HepG2 (cell line): Measurements from ENCODE around the gene P4HA1. TPM values are rescaled to one million over a fixed set of nuclear protein-coding genes. Genes with fewer than 3 reads are reported as not detected.

ENCODE experiments used
- polyA plus RNA-seq, 8 experiments: library from polyadenylated mRNA; depleted of rRNA in 3 of 8; stranded (reverse) in 7 of 8; unstranded in 1 of 8; fragments of >200 nt; fragmentation: Illumina TruSeq in 4 of 8; extraction: Trizol in 4 of 8; gene quantifications; 2 replicates each; pipeline versions ENCODE4 v1.2.1 to v1.2.3, GENCODE V29; 2011 to 2016; ENCODE audit warnings: low read depth in 4 of 8, missing spikeins in 1 of 8, mixed read lengths in 1 of 8; ENCODE audit not compliant: insufficient read depth in 1 of 8
- small RNA-seq, 3 experiments: library from RNA; depleted of rRNA; stranded (forward); fragments of <200 nt; gene quantifications; one replicate each; pipeline ENCODE3, GENCODE V24; 2012; ENCODE audit warnings: low read depth in 2 of 3, low replicate concordance in 1 of 3; ENCODE audit not compliant: insufficient read length in 3 of 3, insufficient read depth in 2 of 3
- total RNA-seq, 5 experiments: library from RNA; depleted of rRNA; stranded (reverse); fragments of >200 nt; fragmentation: Illumina TruSeq; extraction: Trizol; gene quantifications; 2 replicates each; pipeline ENCODE4 v1.2.3, GENCODE V29; 2016; ENCODE audit warnings: low read depth in 1 of 5

P4HA1 gene
- total and polyA plus RNA-seq, 2 of the 13 experiments (the other 11 are each of a cell fraction or from before 2014, with no cell fraction given): 63.1 to 196 TPM

Small RNAs within 50 kb of the gene (small RNA-seq; reads per million reads assigned to genes)
- gene RF00019 (0 reads per million in 3 experiments), gene SNORA11F (14.0 to 2,158 (median 198) reads per million in 3 experiments)

Other genes starting within 250 kb of the P4HA1 start
- not detected in 2 replicates for gene OIT3, start 203.1 kb downstream of the P4HA1 start, total RNA-seq (2016; rRNA removed; fragmentation: Illumina TruSeq; extraction: Trizol)
- gene OIT3, start 203.1 kb downstream of the P4HA1 start, polyA plus RNA-seq (2011; rRNA removed): not detected in 2 replicates
- 30.1 and 38.0 TPM in 2 replicates for gene PLA2G12B, start 142.1 kb downstream of the P4HA1 start, total RNA-seq (2016; rRNA removed; fragmentation: Illumina TruSeq; extraction: Trizol)
- gene PLA2G12B, start 142.1 kb downstream of the P4HA1 start, polyA plus RNA-seq (2011; rRNA removed): 7.5 and 7.7 TPM in 2 replicates
- gene NUDT13, start 13.6 kb upstream of the P4HA1 start, total RNA-seq (2016; rRNA removed; fragmentation: Illumina TruSeq; extraction: Trizol): 2.5 and 4.2 TPM in 2 replicates
- gene NUDT13, start 13.6 kb upstream of the P4HA1 start, polyA plus RNA-seq (2011; rRNA removed): 5.0 and 6.5 TPM in 2 replicates
- gene ECD, start 71.1 kb upstream of the P4HA1 start, total RNA-seq (2016; rRNA removed; fragmentation: Illumina TruSeq; extraction: Trizol): 27.6 and 41.8 TPM in 2 replicates
- 17.4 and 21.5 TPM in 2 replicates for gene ECD, start 71.1 kb upstream of the P4HA1 start, polyA plus RNA-seq (2011; rRNA removed)
- 9.1 and 9.3 TPM in 2 replicates for gene FAM149B1, start 71.3 kb upstream of the P4HA1 start, total RNA-seq (2016; rRNA removed; fragmentation: Illumina TruSeq; extraction: Trizol)
- 14.7 and 16.8 TPM in 2 replicates for gene FAM149B1, start 71.3 kb upstream of the P4HA1 start, polyA plus RNA-seq (2011; rRNA removed)
- 60.3 and 76.9 TPM in 2 replicates for gene DNAJC9, start 150.4 kb upstream of the P4HA1 start, total RNA-seq (2016; rRNA removed; fragmentation: Illumina TruSeq; extraction: Trizol)
- 13.4 and 15.9 TPM in 2 replicates for gene DNAJC9, start 150.4 kb upstream of the P4HA1 start, polyA plus RNA-seq (2011; rRNA removed)
- gene MRPS16, start 155.8 kb upstream of the P4HA1 start, total RNA-seq (2016; rRNA removed; fragmentation: Illumina TruSeq; extraction: Trizol): 135 and 189 TPM in 2 replicates
- 70.1 and 70.8 TPM in 2 replicates for gene MRPS16, start 155.8 kb upstream of the P4HA1 start, polyA plus RNA-seq (2011; rRNA removed)